HEK293 (cell line): ENCODE data around the gene NR3C2.

Source experiments
- GLIS2 ChIP-seq: fragments of 450-650 bp; formaldehyde crosslinking; IDR thresholded peaks from 2 replicates; pipeline ENCODE4 v1.5.1; 2016; ENCODE audit warnings: missing biosample characterization, missing genetic modification characterization
- ZBTB11 ChIP-seq: fragments of 450-650 bp; formaldehyde crosslinking; conservative IDR thresholded peaks from 2 replicates; pipeline ENCODE4 v1.5.1; 2016; ENCODE audit warnings: low read depth, missing biosample characterization, missing genetic modification characterization
- ZBTB17 ChIP-seq: fragments of 450-650 bp; formaldehyde crosslinking; IDR thresholded peaks from 2 replicates; pipeline ENCODE4 v1.5.1; 2016; ENCODE audit warnings: missing biosample characterization, missing genetic modification characterization
- ZBTB44 ChIP-seq: fragments of 450-650 bp; IDR thresholded peaks from 2 replicates; pipeline ENCODE4 v1.5.1; 2018; ENCODE audit warnings: missing biosample characterization, mild to moderate bottlenecking, missing genetic modification characterization
- ZFHX2 ChIP-seq: fragments of 450-650 bp; formaldehyde crosslinking; conservative IDR thresholded peaks from 2 replicates; pipeline ENCODE4 v1.5.1; 2016; ENCODE audit warnings: missing biosample characterization, missing genetic modification characterization
- ZNF211 ChIP-seq: fragments of 450-650 bp; formaldehyde crosslinking; IDR thresholded peaks from 2 replicates; pipeline ENCODE4 v1.5.1; 2016; ENCODE audit warnings: low read depth, missing biosample characterization, missing genetic modification characterization
- ZNF274 ChIP-seq, 2 experiments: fragments of 200-500 bp in 1 of 2; fragments of 450-650 bp in 1 of 2; sonication (Bioruptor generic) in 1 of 2; formaldehyde crosslinking in 1 of 2; IDR thresholded peaks; 2 replicates each; pipeline versions ENCODE4 v1.5.1 to v1.6.1; 2014 to 2016; ENCODE audit warnings: borderline replicate concordance in 1 of 2, inconsistent platforms in 1 of 2, low read length in 1 of 2, missing biosample characterization in 1 of 2, missing genetic modification characterization in 1 of 2
- ZNF398 ChIP-seq: fragments of 450-650 bp; formaldehyde crosslinking; IDR thresholded peaks from 2 replicates; pipeline ENCODE4 v1.5.1; 2017; ENCODE audit warnings: missing biosample characterization, missing genetic modification characterization
- ZNF433 ChIP-seq: fragments of 450-650 bp; formaldehyde crosslinking; IDR thresholded peaks from 2 replicates; pipeline ENCODE4 v1.5.1; 2016; ENCODE audit warnings: missing biosample characterization, missing genetic modification characterization, low read depth
- ZNF473 ChIP-seq: fragments of 450-650 bp; formaldehyde crosslinking; IDR thresholded peaks from 2 replicates; pipeline ENCODE4 v1.5.1; 2017; ENCODE audit warnings: missing biosample characterization, missing genetic modification characterization
- ZNF530 ChIP-seq: fragments of 450-650 bp; formaldehyde crosslinking; IDR thresholded peaks from 2 replicates; pipeline ENCODE4 v1.5.1; 2016; ENCODE audit warnings: low read depth, missing biosample characterization, missing genetic modification characterization
- ZNF549 ChIP-seq: fragments of 450-650 bp; IDR thresholded peaks from 2 replicates; pipeline ENCODE4 v1.5.1; 2018; ENCODE audit warnings: missing biosample characterization, missing genetic modification characterization, mild to moderate bottlenecking, inconsistent platforms, moderate library complexity
- ZNF670 ChIP-seq: fragments of 450-650 bp; formaldehyde crosslinking; IDR thresholded peaks from 2 replicates; pipeline ENCODE4 v1.5.1; 2016; ENCODE audit warnings: missing biosample characterization, missing genetic modification characterization, low read depth
- ZSCAN30 ChIP-seq: fragments of 450-650 bp; IDR thresholded peaks from 2 replicates; pipeline ENCODE4 v1.5.1; 2018; ENCODE audit warnings: missing biosample characterization, mild to moderate bottlenecking, missing genetic modification characterization, moderate library complexity
- TF ChIP-seq, protein P1 (sequence below): fragments of 450-650 bp; formaldehyde crosslinking; IDR thresholded peaks from 2 replicates; pipeline ENCODE4 v1.5.1; 2016; ENCODE audit warnings: missing biosample characterization, missing genetic modification characterization
- TF ChIP-seq, protein P2 (sequence below): fragments of 450-650 bp; formaldehyde crosslinking; IDR thresholded peaks from 2 replicates; pipeline ENCODE4 v1.5.1; 2016; ENCODE audit warnings: missing biosample characterization, missing genetic modification characterization

Gene NR3C2

DNA sequence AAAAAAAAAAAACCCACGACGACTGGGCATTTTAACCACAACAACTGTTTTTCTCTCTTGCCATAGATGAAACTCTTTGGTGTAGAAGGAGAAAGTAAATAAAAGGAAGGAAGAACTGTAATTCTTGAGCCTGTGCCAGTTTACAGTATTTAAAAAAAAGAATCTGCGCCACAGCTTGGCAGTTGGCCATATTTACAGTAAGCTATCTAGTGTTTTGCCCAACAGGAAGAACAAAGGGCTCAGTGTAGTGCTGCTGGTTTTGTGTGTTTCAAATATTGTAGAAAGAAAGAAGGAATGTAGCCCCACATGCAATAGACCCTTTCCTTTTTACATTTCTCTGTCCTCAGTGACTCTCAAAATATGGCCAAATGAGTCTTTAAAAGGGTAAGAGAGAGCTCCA lies 66.1 kb downstream of the NR3C2 start (continued):
- TF ChIP-seq ZNF274 (IDR thresholded peaks at IDR 0.05; ENCODE audit: low read length) (no peak), ZNF274 (tag by site-specific recombination; IDR thresholded peaks at IDR 0.05; ENCODE audit: borderline replicate concordance) (no peak), ZNF398 (tag by site-specific recombination) (no peak), ZNF473 (tag by site-specific recombination) (no peak), ZBTB11 (tag by site-specific recombination) (no peak), ZSCAN30 (tag by site-specific recombination) (no peak), ZNF211 (tag by site-specific recombination) (no peak), GLIS2 (tag by site-specific recombination) (no peak), ZNF549 (tag by site-specific recombination) (no peak), ZNF433 (no peak), ZNF670 (tag by site-specific recombination) (no peak), ZFHX2 (tag by site-specific recombination) (no peak), ZNF530 (no peak), ZBTB44 (tag by site-specific recombination) (no peak), ZBTB17 (tag by site-specific recombination) (no peak)
- TF ChIP-seq, protein P1, sequence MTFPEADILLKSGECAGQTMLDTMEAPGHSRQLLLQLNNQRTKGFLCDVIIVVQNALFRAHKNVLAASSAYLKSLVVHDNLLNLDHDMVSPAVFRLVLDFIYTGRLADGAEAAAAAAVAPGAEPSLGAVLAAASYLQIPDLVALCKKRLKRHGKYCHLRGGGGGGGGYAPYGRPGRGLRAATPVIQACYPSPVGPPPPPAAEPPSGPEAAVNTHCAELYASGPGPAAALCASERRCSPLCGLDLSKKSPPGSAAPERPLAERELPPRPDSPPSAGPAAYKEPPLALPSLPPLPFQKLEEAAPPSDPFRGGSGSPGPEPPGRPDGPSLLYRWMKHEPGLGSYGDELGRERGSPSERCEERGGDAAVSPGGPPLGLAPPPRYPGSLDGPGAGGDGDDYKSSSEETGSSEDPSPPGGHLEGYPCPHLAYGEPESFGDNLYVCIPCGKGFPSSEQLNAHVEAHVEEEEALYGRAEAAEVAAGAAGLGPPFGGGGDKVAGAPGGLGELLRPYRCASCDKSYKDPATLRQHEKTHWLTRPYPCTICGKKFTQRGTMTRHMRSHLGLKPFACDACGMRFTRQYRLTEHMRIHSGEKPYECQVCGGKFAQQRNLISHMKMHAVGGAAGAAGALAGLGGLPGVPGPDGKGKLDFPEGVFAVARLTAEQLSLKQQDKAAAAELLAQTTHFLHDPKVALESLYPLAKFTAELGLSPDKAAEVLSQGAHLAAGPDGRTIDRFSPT, result no peak
- TF ChIP-seq, protein P2, sequence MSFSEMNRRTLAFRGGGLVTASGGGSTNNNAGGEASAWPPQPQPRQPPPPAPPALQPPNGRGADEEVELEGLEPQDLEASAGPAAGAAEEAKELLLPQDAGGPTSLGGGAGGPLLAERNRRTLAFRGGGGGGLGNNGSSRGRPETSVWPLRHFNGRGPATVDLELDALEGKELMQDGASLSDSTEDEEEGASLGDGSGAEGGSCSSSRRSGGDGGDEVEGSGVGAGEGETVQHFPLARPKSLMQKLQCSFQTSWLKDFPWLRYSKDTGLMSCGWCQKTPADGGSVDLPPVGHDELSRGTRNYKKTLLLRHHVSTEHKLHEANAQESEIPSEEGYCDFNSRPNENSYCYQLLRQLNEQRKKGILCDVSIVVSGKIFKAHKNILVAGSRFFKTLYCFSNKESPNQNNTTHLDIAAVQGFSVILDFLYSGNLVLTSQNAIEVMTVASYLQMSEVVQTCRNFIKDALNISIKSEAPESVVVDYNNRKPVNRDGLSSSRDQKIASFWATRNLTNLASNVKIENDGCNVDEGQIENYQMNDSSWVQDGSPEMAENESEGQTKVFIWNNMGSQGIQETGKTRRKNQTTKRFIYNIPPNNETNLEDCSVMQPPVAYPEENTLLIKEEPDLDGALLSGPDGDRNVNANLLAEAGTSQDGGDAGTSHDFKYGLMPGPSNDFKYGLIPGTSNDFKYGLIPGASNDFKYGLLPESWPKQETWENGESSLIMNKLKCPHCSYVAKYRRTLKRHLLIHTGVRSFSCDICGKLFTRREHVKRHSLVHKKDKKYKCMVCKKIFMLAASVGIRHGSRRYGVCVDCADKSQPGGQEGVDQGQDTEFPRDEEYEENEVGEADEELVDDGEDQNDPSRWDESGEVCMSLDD (tag by site-specific recombination), result no peak
- TF ChIP-seq, all 188 proteins: peak for 5
